ENCODE data around the gene C4orf46.

C4orf46 gene

GRCh38 chr4:158688813-158689212, 17.1 kb upstream of the C4orf46 start:
- TF ChIP-seq SIN3A (IDR thresholded peaks at IDR 0.05; ENCODE audit: borderline replicate concordance, insufficient read depth, low read length), result no peak
- no peak for TF ChIP-seq TAF1 (IDR thresholded peaks at IDR 0.05; ENCODE audit: borderline replicate concordance, insufficient read depth, low read length)
- no peak for TF ChIP-seq POLR2AphosphoS5 (IDR thresholded peaks at IDR 0.05; ENCODE audit: low read depth, low read length)
- TF ChIP-seq, protein P1, sequence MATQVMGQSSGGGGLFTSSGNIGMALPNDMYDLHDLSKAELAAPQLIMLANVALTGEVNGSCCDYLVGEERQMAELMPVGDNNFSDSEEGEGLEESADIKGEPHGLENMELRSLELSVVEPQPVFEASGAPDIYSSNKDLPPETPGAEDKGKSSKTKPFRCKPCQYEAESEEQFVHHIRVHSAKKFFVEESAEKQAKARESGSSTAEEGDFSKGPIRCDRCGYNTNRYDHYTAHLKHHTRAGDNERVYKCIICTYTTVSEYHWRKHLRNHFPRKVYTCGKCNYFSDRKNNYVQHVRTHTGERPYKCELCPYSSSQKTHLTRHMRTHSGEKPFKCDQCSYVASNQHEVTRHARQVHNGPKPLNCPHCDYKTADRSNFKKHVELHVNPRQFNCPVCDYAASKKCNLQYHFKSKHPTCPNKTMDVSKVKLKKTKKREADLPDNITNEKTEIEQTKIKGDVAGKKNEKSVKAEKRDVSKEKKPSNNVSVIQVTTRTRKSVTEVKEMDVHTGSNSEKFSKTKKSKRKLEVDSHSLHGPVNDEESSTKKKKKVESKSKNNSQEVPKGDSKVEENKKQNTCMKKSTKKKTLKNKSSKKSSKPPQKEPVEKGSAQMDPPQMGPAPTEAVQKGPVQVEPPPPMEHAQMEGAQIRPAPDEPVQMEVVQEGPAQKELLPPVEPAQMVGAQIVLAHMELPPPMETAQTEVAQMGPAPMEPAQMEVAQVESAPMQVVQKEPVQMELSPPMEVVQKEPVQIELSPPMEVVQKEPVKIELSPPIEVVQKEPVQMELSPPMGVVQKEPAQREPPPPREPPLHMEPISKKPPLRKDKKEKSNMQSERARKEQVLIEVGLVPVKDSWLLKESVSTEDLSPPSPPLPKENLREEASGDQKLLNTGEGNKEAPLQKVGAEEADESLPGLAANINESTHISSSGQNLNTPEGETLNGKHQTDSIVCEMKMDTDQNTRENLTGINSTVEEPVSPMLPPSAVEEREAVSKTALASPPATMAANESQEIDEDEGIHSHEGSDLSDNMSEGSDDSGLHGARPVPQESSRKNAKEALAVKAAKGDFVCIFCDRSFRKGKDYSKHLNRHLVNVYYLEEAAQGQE (IDR thresholded peaks at IDR 0.05; ENCODE audit: insufficient read depth in 1 of 2, low read depth in 2 of 2, low read length in 2 of 2), result no peak
- TF ChIP-seq FOXP2 (optimal IDR thresholded peaks at IDR 0.05; ENCODE audit: borderline replicate concordance, extremely low read depth, extremely low read length, insufficient read depth), result no peak

DNA sequence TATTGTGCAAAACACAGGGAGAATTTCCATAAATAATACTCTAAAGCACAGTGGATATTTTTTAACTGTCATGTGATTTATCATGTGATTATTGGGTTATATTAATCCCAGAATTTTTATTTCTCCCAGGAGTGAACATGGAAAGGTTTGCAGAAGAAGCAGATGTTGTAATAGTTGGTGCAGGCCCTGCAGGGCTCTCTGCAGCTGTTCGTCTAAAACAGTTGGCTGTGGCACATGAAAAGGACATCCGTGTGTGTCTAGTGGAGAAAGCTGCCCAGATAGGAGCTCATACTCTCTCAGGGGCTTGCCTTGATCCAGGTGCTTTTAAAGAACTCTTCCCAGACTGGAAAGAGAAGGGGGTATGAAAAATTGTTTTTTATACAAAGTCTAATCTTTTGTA, 10.4 kb upstream of the C4orf46 start:
- TF ChIP-seq POLR2AphosphoS5 (IDR thresholded peaks at IDR 0.05; ENCODE audit: low read depth, low read length) (no peak), FOXP2 (optimal IDR thresholded peaks at IDR 0.05; ENCODE audit: borderline replicate concordance, extremely low read depth, extremely low read length, insufficient read depth) (no peak), SIN3A (IDR thresholded peaks at IDR 0.05; ENCODE audit: borderline replicate concordance, insufficient read depth, low read length) (no peak), TAF1 (IDR thresholded peaks at IDR 0.05; ENCODE audit: borderline replicate concordance, insufficient read depth, low read length) (no peak)
- TF ChIP-seq, protein P1 (IDR thresholded peaks at IDR 0.05; ENCODE audit: insufficient read depth in 1 of 2, low read depth in 2 of 2, low read length in 2 of 2), result no peak

GRCh38 chr4:158681629-158682028, 9.9 kb upstream of the C4orf46 start:
- TF ChIP-seq TAF1 (IDR thresholded peaks at IDR 0.05; ENCODE audit: borderline replicate concordance, insufficient read depth, low read length) (no peak), FOXP2 (optimal IDR thresholded peaks at IDR 0.05; ENCODE audit: borderline replicate concordance, extremely low read depth, extremely low read length, insufficient read depth) (no peak), POLR2AphosphoS5 (IDR thresholded peaks at IDR 0.05; ENCODE audit: low read depth, low read length) (no peak), SIN3A (IDR thresholded peaks at IDR 0.05; ENCODE audit: borderline replicate concordance, insufficient read depth, low read length) (no peak)
- TF ChIP-seq, protein P1 (IDR thresholded peaks at IDR 0.05; ENCODE audit: insufficient read depth in 1 of 2, low read depth in 2 of 2, low read length in 2 of 2), result no peak

- TF ChIP-seq POLR2AphosphoS5 (IDR thresholded peaks at IDR 0.05; ENCODE audit: low read depth, low read length) (no peak), FOXP2 (optimal IDR thresholded peaks at IDR 0.05; ENCODE audit: borderline replicate concordance, extremely low read depth, extremely low read length, insufficient read depth) (no peak), SIN3A (IDR thresholded peaks at IDR 0.05; ENCODE audit: borderline replicate concordance, insufficient read depth, low read length) (no peak), TAF1 (IDR thresholded peaks at IDR 0.05; ENCODE audit: borderline replicate concordance, insufficient read depth, low read length) (no peak)
- TF ChIP-seq, protein P1 (IDR thresholded peaks at IDR 0.05; ENCODE audit: insufficient read depth in 1 of 2, low read depth in 2 of 2, low read length in 2 of 2), result no peak
Observed at GRCh38 chr4:158678767-158679166, 7.1 kb upstream of the C4orf46 start.

DNA sequence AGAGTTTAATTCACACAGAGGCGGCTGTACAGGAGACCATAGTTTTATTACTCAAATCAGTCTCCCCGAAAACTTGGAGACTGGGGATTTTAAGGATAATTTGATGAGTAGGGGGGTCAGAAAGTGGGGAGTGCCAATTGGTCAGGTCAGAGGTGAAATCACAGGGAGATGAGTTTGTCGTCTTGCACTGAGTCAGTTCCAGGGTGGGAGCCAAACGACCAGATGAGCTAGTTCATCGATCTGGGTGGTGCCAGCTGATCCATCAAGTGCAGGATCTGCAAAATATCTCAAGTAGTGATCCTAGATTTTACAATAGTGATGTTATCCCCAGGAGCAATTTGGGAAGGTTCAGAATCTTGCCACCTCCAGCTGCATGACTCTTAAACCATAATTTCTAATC, 4.4 kb upstream of the C4orf46 start:
- no peak for TF ChIP-seq TAF1 (IDR thresholded peaks at IDR 0.05; ENCODE audit: borderline replicate concordance, insufficient read depth, low read length)

Measured in PFSK-1 (cell line).